HepG2 (cell line): ENCODE data around the gene VWA3A. TPM values are rescaled to one million over a fixed set of nuclear protein-coding genes. Genes with fewer than 3 reads are reported as not detected.

Experiments used
- ARID3A ChIP-seq: IDR thresholded peaks from 2 replicates; pipeline ENCODE4 v1.6.1; 2012; ENCODE audit warnings: low read depth, low read length, improper control_type of control experiment
- ATF1 ChIP-seq: IDR thresholded peaks from 2 replicates; pipeline ENCODE4 v1.6.1; 2016; ENCODE audit warnings: mild to moderate bottlenecking, control low read depth
- ATM ChIP-seq: fragments of 450-650 bp; IDR thresholded peaks from 2 replicates; pipeline ENCODE4 v1.7.1; 2017; ENCODE audit warnings: mild to moderate bottlenecking, borderline replicate concordance
- ELK4 ChIP-seq: sonication (generic); formaldehyde crosslinking; IDR thresholded peaks from 2 replicates; pipeline ENCODE4 v1.9.0; 2021; ENCODE audit warnings: missing genetic modification reagents, borderline replicate concordance
- FOXK2 ChIP-seq: fragments of 450-650 bp; IDR thresholded peaks from 2 replicates; pipeline ENCODE4 v1.6.1; 2016
- GTF2F1 ChIP-seq: fragments of 150-350 bp; IDR thresholded peaks from 2 replicates; pipeline ENCODE4 v1.6.1; 2014; ENCODE audit warnings: low read length
- JUN ChIP-seq: sonication (generic); formaldehyde crosslinking; IDR thresholded peaks from 2 replicates; pipeline ENCODE4 v1.4.0; 2020; ENCODE audit warnings: mild to moderate bottlenecking, missing genetic modification reagents
- KDM5A ChIP-seq: fragments of 200-600 bp; sonication (generic); IDR thresholded peaks from 2 replicates; pipeline ENCODE4 v1.7.0; 2018; ENCODE audit warnings: antibody characterized with exemption, mild to moderate bottlenecking, low read length, borderline replicate concordance
- MEIS2 ChIP-seq: sonication (generic); formaldehyde crosslinking; IDR thresholded peaks from 2 replicates; pipeline ENCODE4 v1.9.0; 2021; ENCODE audit warnings: mild to moderate bottlenecking, missing genetic modification reagents
- POGZ ChIP-seq: sonication (generic); formaldehyde crosslinking; IDR thresholded peaks from 2 replicates; pipeline ENCODE4 v1.4.0; 2020; ENCODE audit warnings: mild to moderate bottlenecking, missing genetic modification reagents
- RORA ChIP-seq: sonication (generic); formaldehyde crosslinking; IDR thresholded peaks from 2 replicates; pipeline ENCODE4 v1.5.0; 2020; ENCODE audit warnings: mild to moderate bottlenecking, missing genetic modification reagents, moderate library complexity
- SMARCE1 ChIP-seq: fragments of 450-650 bp; IDR thresholded peaks from 2 replicates; pipeline ENCODE4 v1.6.1; 2017; ENCODE audit warnings: borderline replicate concordance
- TRIM24 ChIP-seq: sonication (generic); formaldehyde crosslinking; IDR thresholded peaks from 2 replicates; pipeline ENCODE4 v1.8.0; 2022; ENCODE audit warnings: mild to moderate bottlenecking, missing genetic modification reagents
- ZFP37 ChIP-seq: sonication (generic); formaldehyde crosslinking; IDR thresholded peaks from 2 replicates; pipeline ENCODE4 v1.4.0; 2020; ENCODE audit warnings: missing genetic modification reagents, borderline replicate concordance
- ZIK1 ChIP-seq: sonication (generic); formaldehyde crosslinking; IDR thresholded peaks from 2 replicates; pipeline ENCODE4 v1.5.0; 2020; ENCODE audit warnings: mild to moderate bottlenecking, low read depth, missing genetic modification reagents, borderline replicate concordance
- ZNF180 ChIP-seq: sonication (generic); formaldehyde crosslinking; IDR thresholded peaks from 2 replicates; pipeline ENCODE4 v1.4.0; 2020; ENCODE audit warnings: low read depth, missing genetic modification reagents, borderline replicate concordance
- ZNF276 ChIP-seq: sonication (generic); formaldehyde crosslinking; IDR thresholded peaks from 2 replicates; pipeline ENCODE4 v1.4.0; 2020; ENCODE audit warnings: mild to moderate bottlenecking, low read depth, missing genetic modification reagents
- ZNF280D ChIP-seq: sonication (generic); formaldehyde crosslinking; IDR thresholded peaks from 2 replicates; pipeline ENCODE4 v1.5.1; 2020; ENCODE audit warnings: mild to moderate bottlenecking, missing genetic modification reagents
- ZNF282 ChIP-seq: fragments of 450-650 bp; IDR thresholded peaks from 2 replicates; pipeline ENCODE4 v1.6.1; 2018; ENCODE audit not compliant: partially characterized antibody
- ZNF460 ChIP-seq: sonication (generic); formaldehyde crosslinking; IDR thresholded peaks from 2 replicates; pipeline ENCODE4 v1.5.1; 2020; ENCODE audit warnings: missing genetic modification reagents, mild to moderate bottlenecking, borderline replicate concordance
- ZNF556 ChIP-seq: sonication (generic); formaldehyde crosslinking; IDR thresholded peaks from 2 replicates; pipeline ENCODE4 v1.4.0; 2020; ENCODE audit warnings: mild to moderate bottlenecking, missing genetic modification reagents, borderline replicate concordance
- ZNF562 ChIP-seq: sonication (generic); formaldehyde crosslinking; IDR thresholded peaks from 2 replicates; pipeline ENCODE4 v1.8.0; 2022; ENCODE audit warnings: missing genetic modification reagents, borderline replicate concordance
- ZNF747 ChIP-seq: sonication (generic); formaldehyde crosslinking; IDR thresholded peaks from 2 replicates; pipeline ENCODE4 v1.8.1; 2023; ENCODE audit warnings: missing genetic modification reagents, mild to moderate bottlenecking, borderline replicate concordance
- polyA plus RNA-seq, 8 experiments: library from polyadenylated mRNA; depleted of rRNA in 3 of 8; stranded (reverse) in 7 of 8; unstranded in 1 of 8; fragments of >200 nt; fragmentation: Illumina TruSeq in 4 of 8; extraction: Trizol in 4 of 8; gene quantifications; 2 replicates each; pipeline versions ENCODE4 v1.2.1 to v1.2.3, GENCODE V29; 2011 to 2016; ENCODE audit warnings: low read depth in 4 of 8, missing spikeins in 1 of 8, mixed read lengths in 1 of 8; ENCODE audit not compliant: insufficient read depth in 1 of 8
- total RNA-seq, 5 experiments: library from RNA; depleted of rRNA; stranded (reverse); fragments of >200 nt; fragmentation: Illumina TruSeq; extraction: Trizol; gene quantifications; 2 replicates each; pipeline ENCODE4 v1.2.3, GENCODE V29; 2016; ENCODE audit warnings: low read depth in 1 of 5

Gene VWA3A
- total and polyA plus RNA-seq, 2 of the 13 experiments (the other 11 are each of a cell fraction or from before 2014, with no cell fraction given): 0.03 to 0.07 TPM

GRCh38 chr16:22192261-22193062 lies 100.1 kb downstream of the VWA3A start (continued):
- TF ChIP-seq MEIS2 (CRISPR knock-in tag): peak; percentile 87
- no peak for TF ChIP-seq SMARCE1
- TF ChIP-seq GTF2F1: no peak
- TF ChIP-seq ZNF280D (CRISPR knock-in tag): peak; percentile 53; the same call in 1 of the 2 replicates
- no peak; the same call in 1 of the 2 replicates for TF ChIP-seq ZNF460 (CRISPR knock-in tag)
- TF ChIP-seq ZIK1 (CRISPR knock-in tag): peak; percentile 61; the same call in 1 of the 2 replicates
- no peak for TF ChIP-seq ZNF180 (CRISPR knock-in tag)
- TF ChIP-seq RORA (CRISPR knock-in tag): no peak
- no peak; the same call in 1 of the 2 replicates for TF ChIP-seq ZNF556
- TF ChIP-seq ATF1 (CRISPR knock-in tag): peak; percentile 82
- peak; percentile 88 for TF ChIP-seq ZFP37 (CRISPR knock-in tag)
- TF ChIP-seq POGZ (CRISPR knock-in tag): peak; percentile 58
- peak; percentile 94 for TF ChIP-seq FOXK2
- no peak for TF ChIP-seq ATM
- no peak for TF ChIP-seq ELK4 (CRISPR knock-in tag)
- TF ChIP-seq ZNF562 (CRISPR knock-in tag): no peak
- TF ChIP-seq KDM5A: 0 out of 2 replicates have a peak, but pooled peaks have one; percentile 9
- TF ChIP-seq JUN: no peak
- no peak for TF ChIP-seq TRIM24 (CRISPR knock-in tag)
- peak; percentile 87; the same call in 1 of the 2 replicates for TF ChIP-seq ZNF276
- no peak for TF ChIP-seq ZNF282
- peak; percentile 98 for TF ChIP-seq ZNF747 (CRISPR knock-in tag)
- TF ChIP-seq ARID3A: no peak
